ENCODE results near the gene PRSS36. TPM values are rescaled to one million over a fixed set of nuclear protein-coding genes. Genes with fewer than 3 reads are reported as not detected.

The PRSS36 gene
- total and polyA plus RNA-seq, 9 of the 15 experiments (the other 6 are each of a cell fraction or from before 2014, with no cell fraction given) = 0.09 to 1.2 (median 0.54) TPM; not detected in 2

DNA sequence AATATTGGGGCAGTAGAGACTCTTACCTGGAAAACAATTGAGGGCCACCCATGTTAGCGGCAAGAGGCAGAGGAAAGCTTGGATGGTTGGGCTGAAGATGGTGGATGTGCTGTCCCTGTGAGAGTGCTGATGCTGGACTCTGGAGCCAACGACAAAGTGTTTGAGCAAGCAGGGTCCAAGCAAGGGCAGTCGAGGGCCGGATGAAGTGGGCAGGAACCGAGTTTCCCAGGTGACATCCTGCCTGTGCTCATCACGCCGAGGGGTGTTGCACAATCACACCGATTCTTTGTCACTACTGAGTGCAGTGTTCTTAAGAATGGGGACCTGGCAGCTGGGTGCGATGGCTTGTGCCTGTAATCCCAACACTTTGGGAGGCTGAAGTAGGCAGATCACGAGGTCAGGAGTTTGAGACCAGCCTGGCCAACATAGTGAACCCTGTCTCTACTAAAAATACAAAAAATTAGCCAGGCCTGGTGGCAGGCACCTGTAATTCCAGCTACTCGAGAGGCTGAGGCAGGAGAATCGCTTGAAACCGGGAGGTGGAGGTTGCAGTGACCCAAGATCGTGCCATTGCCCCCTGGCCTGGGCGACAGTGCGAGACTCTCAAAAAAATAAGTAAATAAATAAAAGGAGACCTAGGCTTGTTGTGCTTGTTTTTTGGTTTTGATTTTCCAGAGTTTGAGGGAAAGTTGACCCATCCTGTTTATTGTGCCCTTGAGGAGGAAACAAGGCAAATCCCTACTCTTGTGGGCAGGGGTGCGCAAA, 46.6 kb upstream of the PRSS36 start (continued):
- TF ChIP-seq, protein P1, sequence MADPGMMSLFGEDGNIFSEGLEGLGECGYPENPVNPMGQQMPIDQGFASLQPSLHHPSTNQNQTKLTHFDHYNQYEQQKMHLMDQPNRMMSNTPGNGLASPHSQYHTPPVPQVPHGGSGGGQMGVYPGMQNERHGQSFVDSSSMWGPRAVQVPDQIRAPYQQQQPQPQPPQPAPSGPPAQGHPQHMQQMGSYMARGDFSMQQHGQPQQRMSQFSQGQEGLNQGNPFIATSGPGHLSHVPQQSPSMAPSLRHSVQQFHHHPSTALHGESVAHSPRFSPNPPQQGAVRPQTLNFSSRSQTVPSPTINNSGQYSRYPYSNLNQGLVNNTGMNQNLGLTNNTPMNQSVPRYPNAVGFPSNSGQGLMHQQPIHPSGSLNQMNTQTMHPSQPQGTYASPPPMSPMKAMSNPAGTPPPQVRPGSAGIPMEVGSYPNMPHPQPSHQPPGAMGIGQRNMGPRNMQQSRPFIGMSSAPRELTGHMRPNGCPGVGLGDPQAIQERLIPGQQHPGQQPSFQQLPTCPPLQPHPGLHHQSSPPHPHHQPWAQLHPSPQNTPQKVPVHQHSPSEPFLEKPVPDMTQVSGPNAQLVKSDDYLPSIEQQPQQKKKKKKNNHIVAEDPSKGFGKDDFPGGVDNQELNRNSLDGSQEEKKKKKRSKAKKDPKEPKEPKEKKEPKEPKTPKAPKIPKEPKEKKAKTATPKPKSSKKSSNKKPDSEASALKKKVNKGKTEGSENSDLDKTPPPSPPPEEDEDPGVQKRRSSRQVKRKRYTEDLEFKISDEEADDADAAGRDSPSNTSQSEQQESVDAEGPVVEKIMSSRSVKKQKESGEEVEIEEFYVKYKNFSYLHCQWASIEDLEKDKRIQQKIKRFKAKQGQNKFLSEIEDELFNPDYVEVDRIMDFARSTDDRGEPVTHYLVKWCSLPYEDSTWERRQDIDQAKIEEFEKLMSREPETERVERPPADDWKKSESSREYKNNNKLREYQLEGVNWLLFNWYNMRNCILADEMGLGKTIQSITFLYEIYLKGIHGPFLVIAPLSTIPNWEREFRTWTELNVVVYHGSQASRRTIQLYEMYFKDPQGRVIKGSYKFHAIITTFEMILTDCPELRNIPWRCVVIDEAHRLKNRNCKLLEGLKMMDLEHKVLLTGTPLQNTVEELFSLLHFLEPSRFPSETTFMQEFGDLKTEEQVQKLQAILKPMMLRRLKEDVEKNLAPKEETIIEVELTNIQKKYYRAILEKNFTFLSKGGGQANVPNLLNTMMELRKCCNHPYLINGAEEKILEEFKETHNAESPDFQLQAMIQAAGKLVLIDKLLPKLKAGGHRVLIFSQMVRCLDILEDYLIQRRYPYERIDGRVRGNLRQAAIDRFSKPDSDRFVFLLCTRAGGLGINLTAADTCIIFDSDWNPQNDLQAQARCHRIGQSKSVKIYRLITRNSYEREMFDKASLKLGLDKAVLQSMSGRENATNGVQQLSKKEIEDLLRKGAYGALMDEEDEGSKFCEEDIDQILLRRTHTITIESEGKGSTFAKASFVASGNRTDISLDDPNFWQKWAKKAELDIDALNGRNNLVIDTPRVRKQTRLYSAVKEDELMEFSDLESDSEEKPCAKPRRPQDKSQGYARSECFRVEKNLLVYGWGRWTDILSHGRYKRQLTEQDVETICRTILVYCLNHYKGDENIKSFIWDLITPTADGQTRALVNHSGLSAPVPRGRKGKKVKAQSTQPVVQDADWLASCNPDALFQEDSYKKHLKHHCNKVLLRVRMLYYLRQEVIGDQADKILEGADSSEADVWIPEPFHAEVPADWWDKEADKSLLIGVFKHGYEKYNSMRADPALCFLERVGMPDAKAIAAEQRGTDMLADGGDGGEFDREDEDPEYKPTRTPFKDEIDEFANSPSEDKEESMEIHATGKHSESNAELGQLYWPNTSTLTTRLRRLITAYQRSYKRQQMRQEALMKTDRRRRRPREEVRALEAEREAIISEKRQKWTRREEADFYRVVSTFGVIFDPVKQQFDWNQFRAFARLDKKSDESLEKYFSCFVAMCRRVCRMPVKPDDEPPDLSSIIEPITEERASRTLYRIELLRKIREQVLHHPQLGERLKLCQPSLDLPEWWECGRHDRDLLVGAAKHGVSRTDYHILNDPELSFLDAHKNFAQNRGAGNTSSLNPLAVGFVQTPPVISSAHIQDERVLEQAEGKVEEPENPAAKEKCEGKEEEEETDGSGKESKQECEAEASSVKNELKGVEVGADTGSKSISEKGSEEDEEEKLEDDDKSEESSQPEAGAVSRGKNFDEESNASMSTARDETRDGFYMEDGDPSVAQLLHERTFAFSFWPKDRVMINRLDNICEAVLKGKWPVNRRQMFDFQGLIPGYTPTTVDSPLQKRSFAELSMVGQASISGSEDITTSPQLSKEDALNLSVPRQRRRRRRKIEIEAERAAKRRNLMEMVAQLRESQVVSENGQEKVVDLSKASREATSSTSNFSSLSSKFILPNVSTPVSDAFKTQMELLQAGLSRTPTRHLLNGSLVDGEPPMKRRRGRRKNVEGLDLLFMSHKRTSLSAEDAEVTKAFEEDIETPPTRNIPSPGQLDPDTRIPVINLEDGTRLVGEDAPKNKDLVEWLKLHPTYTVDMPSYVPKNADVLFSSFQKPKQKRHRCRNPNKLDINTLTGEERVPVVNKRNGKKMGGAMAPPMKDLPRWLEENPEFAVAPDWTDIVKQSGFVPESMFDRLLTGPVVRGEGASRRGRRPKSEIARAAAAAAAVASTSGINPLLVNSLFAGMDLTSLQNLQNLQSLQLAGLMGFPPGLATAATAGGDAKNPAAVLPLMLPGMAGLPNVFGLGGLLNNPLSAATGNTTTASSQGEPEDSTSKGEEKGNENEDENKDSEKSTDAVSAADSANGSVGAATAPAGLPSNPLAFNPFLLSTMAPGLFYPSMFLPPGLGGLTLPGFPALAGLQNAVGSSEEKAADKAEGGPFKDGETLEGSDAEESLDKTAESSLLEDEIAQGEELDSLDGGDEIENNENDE (IDR thresholded peaks at IDR 0.05; ENCODE audit: low read depth, low read length) = no peak
- no peak for TF ChIP-seq PTBP1 (IDR thresholded peaks at IDR 0.05; ENCODE audit: low read depth, low read length)
- TF ChIP-seq, protein P2, sequence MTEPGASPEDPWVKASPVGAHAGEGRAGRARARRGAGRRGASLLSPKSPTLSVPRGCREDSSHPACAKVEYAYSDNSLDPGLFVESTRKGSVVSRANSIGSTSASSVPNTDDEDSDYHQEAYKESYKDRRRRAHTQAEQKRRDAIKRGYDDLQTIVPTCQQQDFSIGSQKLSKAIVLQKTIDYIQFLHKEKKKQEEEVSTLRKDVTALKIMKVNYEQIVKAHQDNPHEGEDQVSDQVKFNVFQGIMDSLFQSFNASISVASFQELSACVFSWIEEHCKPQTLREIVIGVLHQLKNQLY (CRISPR knock-in tag; conservative IDR thresholded peaks at IDR 0.05) = no peak
- TF ChIP-seq ZBED1 (IDR thresholded peaks at IDR 0.05) = no peak
- no peak for TF ChIP-seq SAFB2 (IDR thresholded peaks at IDR 0.05; ENCODE audit: borderline replicate concordance, low read depth, low read length, severe bottlenecking)
- TF ChIP-seq, protein P3, sequence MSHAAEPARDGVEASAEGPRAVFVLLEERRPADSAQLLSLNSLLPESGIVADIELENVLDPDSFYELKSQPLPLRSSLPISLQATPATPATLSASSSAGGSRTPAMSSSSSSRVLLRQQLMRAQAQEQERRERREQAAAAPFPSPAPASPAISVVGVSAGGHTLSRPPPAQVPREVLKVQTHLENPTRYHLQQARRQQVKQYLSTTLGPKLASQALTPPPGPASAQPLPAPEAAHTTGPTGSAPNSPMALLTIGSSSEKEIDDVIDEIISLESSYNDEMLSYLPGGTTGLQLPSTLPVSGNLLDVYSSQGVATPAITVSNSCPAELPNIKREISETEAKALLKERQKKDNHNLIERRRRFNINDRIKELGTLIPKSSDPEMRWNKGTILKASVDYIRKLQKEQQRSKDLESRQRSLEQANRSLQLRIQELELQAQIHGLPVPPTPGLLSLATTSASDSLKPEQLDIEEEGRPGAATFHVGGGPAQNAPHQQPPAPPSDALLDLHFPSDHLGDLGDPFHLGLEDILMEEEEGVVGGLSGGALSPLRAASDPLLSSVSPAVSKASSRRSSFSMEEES (CRISPR knock-in tag; IDR thresholded peaks at IDR 0.05) = no peak
- TF ChIP-seq ETS2 (tag; IDR thresholded peaks at IDR 0.05; ENCODE audit: borderline replicate concordance, poor library complexity, severe bottlenecking) = no peak
- no peak for TF ChIP-seq NR3C1 (CRISPR knock-in tag; IDR thresholded peaks at IDR 0.05)
- TF ChIP-seq ZNF12 (CRISPR knock-in tag; IDR thresholded peaks at IDR 0.05) = no peak
- no peak for TF ChIP-seq HNRNPK (IDR thresholded peaks at IDR 0.05; ENCODE audit: low read depth, low read length, poor library complexity, severe bottlenecking)
- TF ChIP-seq RBFOX2 (IDR thresholded peaks at IDR 0.05; ENCODE audit: low read depth, low read length) = peak; percentile 38
- peak; percentile 65 for TF ChIP-seq POLR2B (IDR thresholded peaks at IDR 0.05; ENCODE audit: low read depth, partially characterized antibody)
- no peak for TF ChIP-seq ZC3H4 (CRISPR knock-in tag; IDR thresholded peaks at IDR 0.05; ENCODE audit: borderline replicate concordance)
- no peak for TF ChIP-seq NR2F6 (CRISPR knock-in tag; IDR thresholded peaks at IDR 0.05)

All from K562 (cell line).